NCI-H510A treated with DMSO at 0.1 percent for 48 hours (cell line): ENCODE measurements around the gene CCDC146.
A peak's percentile ranks its signal among the peaks of the same experiment; 100 is the strongest.

Experiments
- DNase-seq: peaks from one replicate; lab custom pipeline; 2025; lab: John Stamatoyannopoulos, UW

Gene CCDC146

GRCh38 chr7:77290425-77290824 lies 168.0 kb downstream of the CCDC146 start:
- no peak for DNase-seq

- DNase-seq, result no peak
Observed at GRCh38 chr7:77293046-77293445, 170.6 kb downstream of the CCDC146 start.

DNA sequence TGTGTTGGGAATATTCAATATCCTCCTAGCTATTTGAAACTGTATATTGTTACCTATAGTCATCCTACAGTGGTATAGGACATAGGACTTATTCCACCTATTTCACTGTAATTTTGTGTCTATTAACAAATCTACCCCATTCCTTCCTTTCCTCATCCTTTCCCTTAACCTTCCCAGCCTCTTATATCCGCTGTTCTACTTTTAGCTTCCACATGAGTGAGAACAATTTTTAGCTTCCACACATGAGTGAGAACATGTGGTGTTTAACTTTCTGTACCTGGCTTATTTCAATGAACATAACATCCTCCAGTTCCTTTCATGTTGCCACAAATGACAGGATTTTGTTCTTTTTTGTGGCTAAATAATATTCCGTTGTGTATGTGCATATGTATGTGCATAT lies 173.1 kb downstream of the CCDC146 start:
- DNase-seq, result no peak

DNA sequence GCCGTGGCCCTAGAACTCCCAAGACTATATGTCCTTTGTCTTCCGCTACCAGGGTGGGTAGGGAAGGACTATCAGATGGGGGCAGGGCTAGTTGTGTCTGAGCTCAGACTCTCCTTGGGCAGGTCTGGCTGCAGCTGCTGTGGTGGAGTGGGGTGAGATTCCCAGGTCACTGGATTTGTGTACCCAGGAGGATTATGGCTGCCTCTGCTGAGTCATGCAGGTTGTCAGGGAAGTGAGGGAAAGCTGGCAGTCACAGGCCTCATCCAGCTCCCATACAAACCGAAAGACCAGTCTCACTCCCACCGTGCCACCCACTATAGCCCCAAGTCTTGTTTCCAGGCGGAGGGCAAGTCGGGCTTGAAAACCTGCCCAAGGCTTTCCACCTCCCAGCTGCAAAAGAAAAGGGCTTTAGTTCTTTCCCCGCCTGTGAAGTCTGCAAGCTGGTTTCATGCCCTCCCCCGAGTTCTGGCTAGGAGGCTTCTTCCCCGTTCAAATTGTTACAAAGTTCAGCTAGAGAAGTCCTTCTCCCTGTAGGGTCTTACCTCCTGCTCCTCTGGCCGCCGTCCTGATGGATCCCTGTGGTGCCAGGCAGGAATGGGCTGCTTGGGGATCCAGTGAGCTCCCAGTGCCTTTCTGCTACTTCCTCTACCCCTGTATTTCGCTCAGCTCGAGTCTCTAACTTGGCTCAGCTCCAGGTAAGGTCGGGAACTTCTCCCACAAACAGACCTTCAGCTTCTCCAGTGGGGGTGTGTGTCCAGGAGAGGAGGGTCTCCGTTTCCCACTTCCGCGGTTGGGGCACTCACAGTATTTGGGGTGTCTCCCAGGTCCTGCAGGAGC lies 184.0 kb downstream of the CCDC146 start:
- no peak for DNase-seq

- DNase-seq, result no peak
Observed at GRCh38 chr7:77308792-77309191, 186.4 kb downstream of the CCDC146 start.

- no peak for DNase-seq
Observed at GRCh38 chr7:77309714-77310220, 187.4 kb downstream of the CCDC146 start.

DNA sequence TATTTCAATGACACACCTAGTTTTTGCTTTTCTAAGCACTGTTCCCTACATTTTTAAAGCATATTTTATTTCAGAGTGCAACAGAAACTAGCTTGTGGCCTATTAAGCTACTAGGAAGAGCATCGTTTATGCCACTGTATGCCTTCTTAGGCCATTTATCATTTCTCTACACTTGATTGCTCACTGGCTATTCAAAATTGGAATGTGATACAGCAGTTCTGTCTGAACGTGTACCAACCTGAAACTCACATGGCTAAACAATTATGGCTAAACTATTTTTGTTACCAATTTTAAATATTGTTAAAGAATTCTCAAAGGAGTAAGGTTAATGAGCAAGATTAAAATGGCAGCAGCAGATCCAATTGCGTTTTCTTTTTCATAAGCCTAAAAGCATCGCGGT lies 188.6 kb downstream of the CCDC146 start:
- DNase-seq, result no peak

GRCh38 chr7:77313085-77313484 lies 190.7 kb downstream of the CCDC146 start:
- no peak for DNase-seq

GRCh38 chr7:77313876-77314480 lies 191.6 kb downstream of the CCDC146 start:
- no peak for DNase-seq

DNA sequence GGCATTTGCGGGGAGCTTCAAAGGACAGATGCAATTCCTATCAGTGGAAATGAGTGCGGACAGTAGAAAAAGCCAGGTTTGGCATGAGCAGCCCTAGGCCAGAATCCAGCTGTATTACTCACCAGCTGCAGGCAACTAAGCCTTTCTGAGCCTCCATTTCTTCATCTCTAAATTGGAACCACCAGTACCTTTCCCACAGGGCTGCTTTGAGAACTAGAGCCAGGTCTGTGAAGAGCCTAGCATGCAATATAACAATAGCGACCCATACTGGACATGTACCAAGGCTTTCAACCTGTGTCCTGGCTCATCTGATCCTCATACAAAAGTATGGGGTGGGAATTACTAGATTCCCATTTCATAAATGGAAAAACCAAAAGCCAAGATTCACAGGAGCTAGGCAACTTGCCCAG lies 192.8 kb downstream of the CCDC146 start:
- no peak for DNase-seq

DNA sequence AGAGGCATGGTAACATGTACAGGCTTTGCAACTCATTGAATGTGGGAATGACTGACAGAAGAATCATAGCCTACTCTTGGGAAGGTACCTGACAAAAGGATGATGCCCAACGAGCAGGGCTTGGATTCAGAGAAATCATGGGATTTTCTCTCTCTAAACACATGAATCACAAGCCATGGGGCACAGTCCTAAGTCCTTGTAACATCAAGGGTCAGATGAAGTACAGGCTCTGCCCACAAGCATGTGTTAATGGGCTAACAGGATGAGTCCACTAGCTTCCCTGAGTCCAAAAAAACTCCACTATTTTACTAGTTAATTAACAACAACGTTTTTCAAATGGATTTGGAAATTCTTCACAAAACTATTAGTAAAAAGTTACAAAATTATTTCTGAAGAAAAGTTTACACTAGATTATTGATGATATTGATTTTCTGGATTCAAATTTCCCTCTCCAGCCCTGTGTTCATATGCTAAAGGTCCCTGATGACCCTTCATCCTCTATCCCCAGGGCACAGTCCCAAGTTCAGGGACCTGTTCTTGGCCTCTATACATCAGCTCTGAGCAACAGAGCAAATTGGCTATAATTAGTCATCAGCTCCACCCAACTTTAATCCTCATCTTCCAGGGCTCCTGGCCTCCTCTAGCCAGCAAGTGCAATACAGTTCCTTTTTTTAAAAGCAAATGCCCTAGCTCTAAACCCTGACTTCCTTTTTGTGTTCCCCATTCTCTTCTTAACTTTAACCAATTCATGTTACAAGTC lies 194.0 kb downstream of the CCDC146 start:
- no peak for DNase-seq

DNA sequence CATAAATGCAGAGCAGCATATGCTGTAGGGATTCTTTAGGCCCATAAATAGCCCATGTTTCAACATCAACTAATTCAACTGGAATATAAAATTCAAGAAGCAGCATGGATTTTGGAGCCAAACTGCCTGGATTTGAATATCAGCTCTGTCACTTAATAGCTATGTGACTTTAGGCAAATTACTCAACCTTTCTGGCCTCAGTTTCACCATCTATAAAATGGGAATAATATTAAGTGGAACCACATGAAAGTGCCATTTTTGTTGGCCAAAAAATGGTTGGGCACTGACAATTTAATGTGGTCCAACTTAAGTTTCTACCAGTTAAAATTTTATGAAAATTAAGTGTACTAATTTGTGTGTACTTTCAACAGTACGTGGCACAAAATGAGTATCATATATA lies 195.6 kb downstream of the CCDC146 start:
- DNase-seq, result no peak

DNA sequence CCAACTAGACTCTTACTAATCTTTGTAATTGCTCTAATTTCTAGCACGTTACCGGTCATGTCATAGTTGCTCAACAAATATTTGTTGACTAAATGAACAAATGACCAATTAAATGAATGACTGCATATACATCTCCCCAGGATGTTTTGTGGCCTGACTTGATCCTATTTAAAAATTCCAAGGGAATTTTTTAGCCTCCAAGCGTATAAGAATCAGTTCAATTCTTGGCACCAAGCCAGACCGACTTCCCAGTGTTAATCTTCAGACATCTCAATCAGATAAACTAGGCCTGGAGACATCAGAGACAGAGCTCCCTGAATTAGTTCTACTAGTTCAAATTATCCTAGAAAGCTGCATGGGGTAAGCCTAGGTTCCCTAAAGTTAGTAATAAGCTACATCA lies 197.7 kb downstream of the CCDC146 start:
- no peak for DNase-seq

- no peak for DNase-seq
Observed at GRCh38 chr7:77320714-77321113, 198.3 kb downstream of the CCDC146 start.

DNA sequence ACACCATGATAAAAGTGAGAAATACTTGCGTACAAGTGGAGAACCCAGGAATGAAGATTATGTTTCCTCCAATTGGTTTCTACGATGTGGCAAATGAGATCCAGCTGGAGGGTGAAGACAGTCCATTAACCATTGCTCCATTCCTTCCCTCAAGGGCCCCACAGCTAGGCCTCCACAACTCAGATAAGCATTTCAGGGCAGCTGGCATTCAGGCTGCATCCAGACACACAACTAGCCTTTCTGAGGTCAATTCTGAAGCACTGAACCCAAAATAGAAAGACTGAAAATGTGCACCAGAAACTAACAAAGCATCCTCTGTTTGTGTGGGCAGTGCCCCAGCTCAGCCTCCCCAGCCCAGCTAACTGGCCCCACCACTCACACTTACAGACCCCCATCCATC lies 198.9 kb downstream of the CCDC146 start:
- DNase-seq, result no peak

DNA sequence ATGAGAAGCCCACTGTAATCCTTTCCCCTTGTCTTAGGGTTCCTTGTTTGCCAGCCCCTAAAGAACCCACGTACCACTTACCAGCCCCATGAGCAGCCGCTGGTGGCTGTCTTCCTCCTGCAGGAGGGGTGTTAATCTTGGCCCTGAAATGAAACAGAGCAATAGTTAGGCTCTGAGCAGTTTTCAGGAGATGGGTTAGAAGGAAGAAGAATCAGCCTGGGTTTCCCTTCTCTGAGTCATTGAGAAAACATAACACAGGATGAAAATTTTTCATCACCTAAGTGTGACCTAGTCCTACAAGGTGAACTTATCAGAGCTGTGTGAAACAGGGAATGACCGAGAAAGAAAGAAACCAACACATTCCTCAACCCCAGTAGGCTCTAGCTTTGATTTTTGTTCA lies 203.7 kb downstream of the CCDC146 start:
- DNase-seq, result no peak

GRCh38 chr7:77327067-77327931 lies 204.9 kb downstream of the CCDC146 start:
- DNase-seq, result peak; percentile 46

GRCh38 chr7:77327932-77328628 lies 205.7 kb downstream of the CCDC146 start:
- no peak for DNase-seq

GRCh38 chr7:77328669-77329068 lies 206.3 kb downstream of the CCDC146 start:
- DNase-seq, result no peak

DNA sequence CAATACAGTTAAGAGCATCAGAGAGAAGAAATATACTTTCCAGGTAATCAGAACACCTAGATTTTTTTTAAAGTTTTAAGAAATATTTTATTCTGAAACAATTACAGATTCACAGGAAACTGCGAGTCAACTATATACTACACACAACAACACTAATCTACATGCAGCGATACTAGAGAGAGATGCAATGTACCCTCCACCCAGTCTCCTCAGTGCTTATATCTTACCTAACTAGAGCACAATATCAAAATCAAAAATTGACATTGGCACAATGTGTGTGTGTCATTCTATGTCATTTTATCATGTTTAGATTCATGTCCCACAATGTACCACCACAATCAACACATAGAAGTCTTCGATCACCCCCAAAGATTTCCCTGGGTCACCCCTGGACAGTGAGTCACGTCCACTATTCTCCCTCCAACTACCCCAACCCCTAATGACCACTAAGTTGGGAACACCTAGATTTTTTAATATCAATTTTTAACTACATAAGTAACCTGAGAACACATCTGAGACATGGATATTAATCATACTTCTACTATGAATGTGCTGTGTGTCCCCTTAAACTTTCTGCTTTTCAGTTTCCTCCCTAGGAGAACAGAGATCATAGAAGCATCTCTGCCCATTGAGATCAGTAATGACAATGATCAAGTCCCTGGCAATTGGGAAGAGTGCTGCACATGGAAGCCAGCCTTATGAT lies 207.2 kb downstream of the CCDC146 start:
- no peak for DNase-seq
